Activated T-helper 17 cell treated with anti-CD3 and anti-CD28 coated beads, Interleukin-2, amount 50 U/mL, for 72 hours (primary cell): ENCODE data around the gene MEIOB. TPM values are rescaled to one million over a fixed set of nuclear protein-coding genes. Genes with fewer than 3 reads are reported as not detected.
A peak's percentile ranks its signal among the peaks of the same experiment; 100 is the strongest.

Experiments
- ATAC-seq: fragments of 150-1000 bp; cut with Tn5 transposase; replicated peaks from 2 replicates; pipeline ENCODE4 v1.10.0; 2021; ENCODE audit warnings: mild to moderate bottlenecking, moderate library complexity
- H3K27ac Mint-ChIP-seq: one replicate; pipeline ENCODE4 v1.8.0; 2022; ENCODE audit warnings: mixed read lengths
- H3K27me3 Mint-ChIP-seq: one replicate; pipeline ENCODE4 v1.8.0; 2022; ENCODE audit warnings: mixed read lengths
- H3K36me3 Mint-ChIP-seq: one replicate; pipeline ENCODE4 v1.8.0; 2022; ENCODE audit warnings: low read depth, mild to moderate bottlenecking, mixed read lengths
- H3K4me1 Mint-ChIP-seq: one replicate; pipeline ENCODE4 v1.8.0; 2022; ENCODE audit warnings: mixed read lengths
- H3K4me3 Mint-ChIP-seq: one replicate; pipeline ENCODE4 v1.8.0; 2022; ENCODE audit warnings: mild to moderate bottlenecking, mixed read lengths
- H3K9me3 Mint-ChIP-seq: one replicate; pipeline ENCODE4 v1.8.0; 2022; ENCODE audit warnings: mixed read lengths
- total RNA-seq, 2 donors: library from RNA; stranded (reverse); gene quantifications; one replicate each; pipeline ENCODE4 v1.2.3, GENCODE V29; 2022

MEIOB gene
- total RNA-seq, 2 donors from 2014 or later = 0.79 TPM; not detected in 1

DNA sequence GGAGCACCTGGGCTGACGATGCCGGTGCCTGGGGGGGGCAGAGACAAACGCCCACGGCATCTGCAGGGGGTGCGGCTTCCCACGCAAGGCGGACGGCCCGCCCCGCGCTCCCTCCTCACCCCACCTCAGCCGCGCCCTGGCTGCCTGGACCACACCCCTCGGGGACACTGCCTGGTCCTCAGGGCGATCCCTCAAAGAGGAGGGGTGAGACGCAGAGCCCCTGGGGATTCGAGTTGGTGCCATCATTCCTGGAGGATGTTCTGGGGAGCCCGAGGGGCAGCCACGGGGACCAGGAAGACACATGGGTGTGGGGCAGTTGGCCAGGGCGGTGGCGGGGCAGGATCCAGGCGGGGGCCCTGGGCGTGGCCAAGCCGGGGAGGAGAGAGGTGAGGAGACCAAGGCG lies 82.3 kb downstream of the MEIOB start:
- H3K9me3 Mint-ChIP-seq = no peaks in the 10 kb centered on the region
- H3K36me3 Mint-ChIP-seq = peaks cover 13% of the 10 kb centered on the region
- H3K27ac Mint-ChIP-seq = no peak overlapping the region
- no peaks in the 10 kb centered on the region for H3K27me3 Mint-ChIP-seq
- H3K4me3 Mint-ChIP-seq = no peak overlapping the region
- peaks cover 3% of the 10 kb centered on the region for H3K4me1 Mint-ChIP-seq
- ATAC-seq = no peak

DNA sequence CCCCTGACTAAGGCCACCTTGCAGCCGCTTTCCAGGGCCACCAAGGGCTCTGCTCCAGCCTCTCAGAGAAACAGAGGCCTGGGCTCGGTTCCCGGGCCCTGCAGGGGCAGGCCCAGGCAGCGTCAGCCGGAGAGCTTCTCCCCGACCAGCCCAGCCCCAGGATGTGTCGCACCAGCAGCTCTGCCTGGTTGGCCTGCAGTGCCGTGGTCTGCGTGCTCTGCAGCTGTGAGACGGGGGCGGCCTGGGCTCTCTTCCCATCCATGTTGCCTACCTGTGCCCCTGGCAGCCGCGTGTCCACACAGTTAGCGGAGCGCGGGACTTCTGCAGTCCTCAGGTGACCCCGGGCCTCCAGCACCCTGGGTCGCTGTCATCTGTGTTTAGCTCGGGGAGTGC lies 83.3 kb downstream of the MEIOB start:
- no peak for ATAC-seq
- no peak overlapping the region for H3K4me3 Mint-ChIP-seq
- H3K36me3 Mint-ChIP-seq = peaks cover 13% of the 10 kb centered on the region
- no peak overlapping the region for H3K27ac Mint-ChIP-seq
- H3K27me3 Mint-ChIP-seq = no peaks in the 10 kb centered on the region
- peaks cover 3% of the 10 kb centered on the region for H3K4me1 Mint-ChIP-seq
- no peaks in the 10 kb centered on the region for H3K9me3 Mint-ChIP-seq

- H3K36me3 Mint-ChIP-seq = peaks cover 13% of the 10 kb centered on the region
- no peak overlapping the region for H3K27ac Mint-ChIP-seq
- H3K27me3 Mint-ChIP-seq = no peaks in the 10 kb centered on the region
- H3K4me1 Mint-ChIP-seq = peaks cover 3% of the 10 kb centered on the region
- ATAC-seq = no peak
- H3K9me3 Mint-ChIP-seq = no peaks in the 10 kb centered on the region
- H3K4me3 Mint-ChIP-seq = no peak overlapping the region
Measured at GRCh38 chr16:1788095-1788707, 83.8 kb downstream of the MEIOB start.

DNA sequence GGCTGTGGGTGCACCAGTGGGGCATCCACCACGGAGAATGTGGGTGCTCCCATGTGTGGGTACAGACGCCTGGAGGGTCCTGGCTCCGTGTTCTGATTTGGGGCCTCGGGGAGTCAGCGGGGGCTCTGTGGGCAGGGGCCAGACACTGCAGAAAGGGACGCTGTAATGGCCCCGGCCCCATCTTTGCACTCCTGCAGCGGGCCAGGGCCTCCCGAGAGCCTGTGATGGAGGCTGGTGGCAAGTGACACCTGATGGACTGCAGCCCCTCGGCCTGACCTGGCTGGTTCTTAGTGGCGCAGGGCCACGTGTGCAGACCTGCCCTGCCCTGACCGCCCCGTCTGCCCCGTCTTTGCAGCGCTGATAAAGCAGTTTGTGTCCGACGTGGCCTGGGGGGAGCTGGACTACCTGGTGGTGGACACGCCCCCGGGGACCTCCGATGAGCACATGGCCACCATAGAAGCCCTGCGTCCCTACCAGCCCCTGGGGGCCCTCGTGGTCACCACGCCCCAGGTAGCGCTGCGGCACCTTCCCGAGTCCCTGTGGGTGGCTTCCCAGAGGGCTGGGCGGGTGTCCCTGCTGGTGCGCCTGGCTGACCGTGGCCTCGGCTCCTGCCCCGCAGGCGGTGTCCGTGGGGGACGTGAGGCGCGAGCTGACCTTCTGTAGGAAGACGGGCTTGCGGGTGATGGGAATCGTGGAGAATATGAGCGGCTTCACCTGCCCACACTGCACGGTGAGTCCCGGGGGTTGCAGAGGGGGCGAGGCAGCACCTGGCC lies 84.5 kb downstream of the MEIOB start:
- Mint-ChIP-seq H3K27ac (no peak overlapping the region), H3K9me3 (no peaks in the 10 kb centered on the region), H3K4me1 (peaks cover 3% of the 10 kb centered on the region), H3K4me3 (no peak overlapping the region), H3K27me3 (no peaks in the 10 kb centered on the region), H3K36me3 (peaks cover 13% of the 10 kb centered on the region)
- no peak for ATAC-seq

GRCh38 chr16:1787056-1787321 lies 85.0 kb downstream of the MEIOB start:
- no peaks in the 10 kb centered on the region for H3K9me3 Mint-ChIP-seq
- no peak for ATAC-seq
- H3K27me3 Mint-ChIP-seq = no peaks in the 10 kb centered on the region
- H3K27ac Mint-ChIP-seq = no peak overlapping the region
- peaks cover 13% of the 10 kb centered on the region for H3K36me3 Mint-ChIP-seq
- H3K4me1 Mint-ChIP-seq = peaks cover 3% of the 10 kb centered on the region
- H3K4me3 Mint-ChIP-seq = no peak overlapping the region

- Mint-ChIP-seq H3K27ac (no peak overlapping the region), H3K4me3 (no peak overlapping the region), H3K27me3 (no peaks in the 10 kb centered on the region), H3K36me3 (peaks cover 13% of the 10 kb centered on the region), H3K4me1 (peaks cover 3% of the 10 kb centered on the region), H3K9me3 (no peaks in the 10 kb centered on the region)
- ATAC-seq = no peak
Measured at GRCh38 chr16:1786242-1787055, 85.5 kb downstream of the MEIOB start.

- peaks cover 20% of the 10 kb centered on the region for H3K36me3 Mint-ChIP-seq
- H3K27me3 Mint-ChIP-seq = no peaks in the 10 kb centered on the region
- H3K4me1 Mint-ChIP-seq = peaks cover 3% of the 10 kb centered on the region
- no peak overlapping the region for H3K27ac Mint-ChIP-seq
- H3K9me3 Mint-ChIP-seq = no peaks in the 10 kb centered on the region
- ATAC-seq = no peak
- H3K4me3 Mint-ChIP-seq = no peak overlapping the region
Measured at GRCh38 chr16:1785846-1786170, 86.2 kb downstream of the MEIOB start.

GRCh38 chr16:1784977-1785845 lies 86.8 kb downstream of the MEIOB start:
- H3K4me3 Mint-ChIP-seq = peak overlapping the region; percentile 50
- H3K9me3 Mint-ChIP-seq = no peaks in the 10 kb centered on the region
- no peaks in the 10 kb centered on the region for H3K27me3 Mint-ChIP-seq
- peaks cover 3% of the 10 kb centered on the region for H3K4me1 Mint-ChIP-seq
- H3K27ac Mint-ChIP-seq = no peak overlapping the region
- peaks cover 21% of the 10 kb centered on the region for H3K36me3 Mint-ChIP-seq
- no peak for ATAC-seq

Other genes starting within 250 kb of the MEIOB start
- gene JPT2, start 193.9 kb downstream of the MEIOB start, total RNA-seq = 10 to 100 TPM; 55.9 to 85.1 TPM
- gene MAPK8IP3, start 166.0 kb downstream of the MEIOB start, total RNA-seq = 100 to 1,000 TPM in 1 of 2 donors, 10 to 100 TPM in 1; 59.9 to 106 TPM
- 10 to 100 TPM; 39.3 to 39.9 TPM for gene NME3, start 100.6 kb downstream of the MEIOB start, total RNA-seq
- gene EME2, start 99.4 kb downstream of the MEIOB start, total RNA-seq = 10 to 100 TPM; 37.6 to 39.6 TPM
- 100 to 1,000 TPM in 1 of 2 donors, 10 to 100 TPM in 1; 80.8 to 190 TPM for gene MRPS34, start 99.0 kb downstream of the MEIOB start, total RNA-seq
- gene SPSB3, start 89.6 kb downstream of the MEIOB start, total RNA-seq = 10 to 100 TPM; 20.3 to 21.1 TPM
- gene NUBP2, start 89.2 kb downstream of the MEIOB start, total RNA-seq = 10 to 100 TPM; 32.6 to 58.8 TPM
- gene IGFALS, start 78.5 kb downstream of the MEIOB start, total RNA-seq = under 1 TPM; 0.13 to 0.15 TPM
- 10 to 100 TPM; 40.9 to 42.0 TPM for gene HAGH, start 45.3 kb downstream of the MEIOB start, total RNA-seq
- gene FAHD1, start 45.0 kb downstream of the MEIOB start, total RNA-seq = 10 to 100 TPM; 19.2 to 19.3 TPM
- gene HS3ST6, start 46.3 kb upstream of the MEIOB start, total RNA-seq = not detected
- 10 to 100 TPM; 31.5 to 34.3 TPM for gene MSRB1, start 71.0 kb upstream of the MEIOB start, total RNA-seq
- gene RPL3L, start 82.5 kb upstream of the MEIOB start, total RNA-seq = under 1 TPM in 1 of 2 donors, not detected in 1; 0.37 TPM
- 100 to 1,000 TPM in 1 of 2 donors, 10 to 100 TPM in 1; 65.3 to 122 TPM for gene NDUFB10, start 87.4 kb upstream of the MEIOB start, total RNA-seq
- 1,000 to 10,000 TPM; 4,570 to 4,579 TPM for gene RPS2, start 92.7 kb upstream of the MEIOB start, total RNA-seq
- under 1 TPM in 1 of 2 donors, not detected in 1; 0.32 TPM for gene RNF151, start 94.7 kb upstream of the MEIOB start, total RNA-seq
- gene TBL3, start 99.9 kb upstream of the MEIOB start, total RNA-seq = 10 to 100 TPM; 23.0 to 37.3 TPM
- 1 to 10 TPM in 1 of 2 donors, not detected in 1; 1.0 TPM for gene NOXO1, start 109.3 kb upstream of the MEIOB start, total RNA-seq
- gene GFER, start 112.0 kb upstream of the MEIOB start, total RNA-seq = 10 to 100 TPM; 12.4 to 28.5 TPM
- gene SYNGR3, start 117.8 kb upstream of the MEIOB start, total RNA-seq = 1 to 10 TPM; 5.9 to 7.9 TPM
- gene ZNF598, start 137.7 kb upstream of the MEIOB start, total RNA-seq = 10 to 100 TPM; 41.2 to 79.6 TPM
- 1 to 10 TPM in 1 of 2 donors, not detected in 1; 2.8 TPM for gene NPW, start 147.6 kb upstream of the MEIOB start, total RNA-seq
- 1 to 10 TPM in 1 of 2 donors, under 1 TPM in 1; 0.21 to 2.9 TPM for gene NHERF2, start 154.7 kb upstream of the MEIOB start, total RNA-seq
- 10 to 100 TPM; 13.2 to 37.6 TPM for gene NTHL1, start 175.7 kb upstream of the MEIOB start, total RNA-seq
- 10 to 100 TPM; 79.3 to 83.7 TPM for gene TSC2, start 175.8 kb upstream of the MEIOB start, total RNA-seq